H4 (cell line): ENCODE results near the gene TCF3. TPM values are rescaled to one million over a fixed set of nuclear protein-coding genes. Genes with fewer than 3 reads are reported as not detected.

Experiments
- DNase-seq: peaks from one replicate; pipeline ENCODE4 v3.0.0-alpha.2; 2015; ENCODE audit warnings: low spot score
- total RNA-seq: library from RNA; depleted of rRNA; stranded (reverse); fragments of >200 nt; shearing (Covaris generic); gene quantifications from 2 replicates; pipeline ENCODE4 v1.2.3, GENCODE V29; 2014

Gene TCF3
- total RNA-seq, 1 experiment from 2014 or later, result 37.4 TPM

- DNase-seq, result no peak
Observed at GRCh38 chr19:1630012-1630411, 22.4 kb downstream of the TCF3 start.

DNA sequence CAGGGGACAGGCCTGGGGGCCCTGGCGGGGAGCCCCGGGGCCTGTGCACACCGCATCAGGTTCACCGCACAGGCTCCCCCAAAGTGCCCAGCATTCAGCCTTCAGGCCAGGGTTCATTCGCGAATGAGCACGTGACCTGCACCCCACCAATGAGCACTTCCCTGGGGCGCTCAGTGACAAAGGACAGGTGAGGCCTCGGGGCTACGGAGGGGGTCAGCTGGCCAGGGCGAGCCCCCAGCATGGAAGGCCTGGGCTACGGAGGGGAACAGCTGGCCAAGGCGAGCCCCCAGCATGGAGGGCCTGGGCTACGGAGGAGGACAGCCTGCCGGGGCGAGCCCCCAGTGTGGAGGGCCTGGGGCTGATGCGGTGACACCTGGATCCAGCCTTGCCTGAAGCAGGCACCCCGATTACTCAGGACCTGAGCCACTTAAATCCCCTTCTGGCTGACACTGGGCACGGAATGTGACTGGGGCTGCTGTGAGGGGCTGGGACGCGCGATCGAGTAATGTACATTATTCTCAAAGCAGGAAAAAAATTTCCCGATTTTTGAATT lies 23.1 kb downstream of the TCF3 start:
- no peak for DNase-seq

GRCh38 chr19:1627194-1627593 lies 25.2 kb downstream of the TCF3 start:
- no peak for DNase-seq

DNA sequence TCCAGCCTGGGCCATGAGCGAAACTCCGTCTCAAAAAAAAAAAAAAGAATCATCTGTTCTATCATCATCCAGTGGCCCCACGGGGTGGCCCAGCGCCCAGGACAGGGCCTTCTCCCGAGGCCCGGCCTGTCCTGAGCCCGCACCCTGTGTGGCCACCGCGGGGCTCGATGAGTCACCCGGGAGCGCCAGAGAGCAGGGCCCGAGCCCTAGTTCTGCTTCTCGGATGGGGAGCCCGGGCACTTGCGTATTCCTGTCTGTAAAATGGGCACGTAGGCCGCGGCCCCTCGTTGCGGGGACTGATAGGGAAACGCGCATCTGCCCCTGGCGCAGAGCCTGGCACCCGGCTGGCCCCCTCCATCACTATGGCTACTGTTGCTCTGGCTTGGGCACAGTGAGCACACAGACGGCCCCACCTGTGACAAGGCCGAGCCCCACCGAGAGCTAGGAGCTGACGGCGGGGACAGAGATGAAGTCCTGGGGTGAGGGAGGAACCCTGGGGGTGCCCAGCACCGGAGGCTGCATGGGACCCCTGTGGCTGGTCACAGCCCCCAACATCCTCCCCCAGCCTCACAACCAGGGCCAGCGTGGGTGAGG lies 25.9 kb downstream of the TCF3 start:
- DNase-seq, result no peak

DNA sequence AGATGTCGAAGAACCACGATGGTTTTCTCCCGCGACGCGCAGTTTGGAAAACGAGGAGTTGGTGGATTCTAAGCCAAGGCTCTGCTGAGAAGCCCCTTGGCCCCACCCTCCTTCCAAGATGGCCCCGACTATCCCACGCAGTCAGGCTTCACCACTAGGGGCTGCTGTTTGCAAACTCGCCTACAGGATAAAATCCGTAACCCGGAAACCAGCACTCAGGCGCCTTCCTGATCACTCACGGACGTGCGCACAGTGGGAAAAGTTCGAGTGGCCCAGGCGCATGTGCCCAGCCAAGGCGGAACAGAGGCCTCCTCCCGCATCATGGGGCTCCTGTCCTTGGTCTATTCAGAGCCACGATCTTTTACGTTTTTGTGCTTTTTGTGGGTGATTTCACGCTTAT lies 28.0 kb downstream of the TCF3 start:
- DNase-seq, result peak; percentile 12

DNA sequence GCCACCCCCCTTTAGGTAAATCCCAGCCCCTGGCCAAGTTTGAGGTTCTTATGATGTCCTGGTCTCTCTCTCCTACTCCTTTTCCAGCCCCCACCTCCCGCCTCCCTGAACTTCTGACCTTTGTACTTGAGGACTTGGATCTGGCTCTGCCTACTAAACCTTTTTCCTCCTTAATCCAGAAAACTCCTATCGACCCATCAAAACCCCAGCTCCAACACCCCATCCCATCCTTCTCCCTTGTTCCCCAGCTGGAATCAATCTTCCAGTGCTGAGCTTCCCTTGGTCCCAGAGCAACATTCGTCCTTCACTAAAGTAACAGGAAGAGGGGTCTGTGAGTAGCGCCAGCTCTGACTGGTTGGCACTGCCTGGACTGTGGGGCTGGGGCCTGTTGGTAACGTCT lies 29.9 kb downstream of the TCF3 start:
- no peak for DNase-seq

DNA sequence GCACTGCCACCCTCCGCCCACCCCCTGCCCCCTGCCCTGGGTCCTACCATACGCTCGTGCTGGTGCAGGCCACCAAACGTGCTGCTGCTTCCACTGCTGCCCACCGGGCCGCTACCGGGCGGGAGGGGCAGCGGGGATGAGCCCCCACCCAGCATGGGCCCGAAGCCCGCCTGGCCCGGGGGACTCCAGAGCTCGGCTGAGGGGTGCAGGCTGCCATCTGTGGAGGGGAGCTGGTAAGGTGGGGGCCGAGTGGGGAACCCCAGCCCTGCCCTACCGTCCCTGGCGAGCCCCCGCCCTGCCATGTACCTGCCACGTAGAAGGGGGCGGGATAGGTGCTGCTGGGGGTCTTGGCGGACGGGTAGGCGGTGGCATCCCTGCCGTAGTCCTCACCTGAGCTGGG lies 30.4 kb downstream of the TCF3 start:
- DNase-seq, result no peak

GRCh38 chr19:1621574-1621973 lies 30.8 kb downstream of the TCF3 start:
- no peak for DNase-seq

DNA sequence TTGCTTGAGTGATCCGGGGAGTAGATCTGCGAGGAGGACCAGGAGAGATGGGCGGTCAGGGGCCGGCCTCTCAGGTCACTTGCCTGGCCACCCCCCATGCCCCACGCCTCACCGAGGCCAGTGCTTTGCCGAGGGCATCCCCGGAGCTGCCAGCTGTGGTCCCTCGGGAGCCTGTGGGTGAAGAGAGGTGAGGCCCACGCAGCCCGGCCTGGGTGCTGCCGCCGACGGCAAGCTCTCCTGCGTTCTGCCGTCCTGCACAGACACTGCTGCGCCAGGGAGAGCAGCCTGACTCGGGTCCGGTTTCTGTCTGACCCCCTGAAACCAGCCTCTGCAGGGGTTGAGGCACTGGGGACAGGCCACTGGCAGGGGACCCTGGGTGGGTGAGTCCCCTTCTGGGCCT lies 31.4 kb downstream of the TCF3 start:
- DNase-seq, result no peak

DNA sequence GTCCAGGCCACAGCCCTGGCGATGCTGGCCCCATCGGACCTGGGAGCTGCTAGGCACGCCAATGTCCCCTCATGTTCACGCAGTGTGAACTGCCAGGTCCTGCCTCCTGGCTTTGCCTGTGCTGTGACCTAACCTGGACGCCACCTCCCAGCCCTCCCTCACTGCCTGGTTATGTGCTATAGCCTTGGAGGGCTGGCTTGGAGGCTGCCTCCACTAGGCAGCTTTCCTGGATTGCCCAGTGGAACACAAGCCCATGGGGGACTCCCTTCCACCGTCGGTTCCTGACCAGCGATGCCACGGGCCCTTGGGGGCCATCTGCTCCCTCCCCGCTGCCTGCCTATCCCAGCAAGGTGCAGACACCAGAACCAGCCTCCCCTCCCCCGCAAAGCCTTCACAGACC lies 31.9 kb downstream of the TCF3 start:
- no peak for DNase-seq

DNA sequence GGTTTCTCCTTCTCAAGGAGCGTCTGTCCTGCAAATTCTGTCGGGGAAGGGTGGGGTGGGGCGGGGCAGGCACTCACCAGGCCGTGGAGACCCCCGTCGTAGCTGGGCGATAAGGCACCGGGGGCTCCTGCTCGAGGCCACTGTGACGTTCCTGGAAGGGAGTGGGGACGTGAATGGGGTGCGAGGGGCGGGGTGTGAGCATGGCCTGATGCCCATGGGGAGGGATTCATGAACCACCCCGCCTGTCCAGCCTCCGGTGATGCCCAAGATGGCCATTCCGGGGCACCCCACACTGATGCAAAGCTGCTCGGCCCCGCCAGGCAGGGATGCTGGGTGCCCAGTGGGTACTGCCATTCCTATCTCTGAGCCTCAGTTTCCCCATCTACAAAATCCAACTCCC lies 32.7 kb downstream of the TCF3 start:
- no peak for DNase-seq

- no peak for DNase-seq
Observed at GRCh38 chr19:1619094-1619439, 33.3 kb downstream of the TCF3 start.

- DNase-seq, result no peak
Observed at GRCh38 chr19:1618157-1619093, 34.0 kb downstream of the TCF3 start.

GRCh38 chr19:1616875-1617274 lies 35.5 kb downstream of the TCF3 start:
- no peak for DNase-seq

DNA sequence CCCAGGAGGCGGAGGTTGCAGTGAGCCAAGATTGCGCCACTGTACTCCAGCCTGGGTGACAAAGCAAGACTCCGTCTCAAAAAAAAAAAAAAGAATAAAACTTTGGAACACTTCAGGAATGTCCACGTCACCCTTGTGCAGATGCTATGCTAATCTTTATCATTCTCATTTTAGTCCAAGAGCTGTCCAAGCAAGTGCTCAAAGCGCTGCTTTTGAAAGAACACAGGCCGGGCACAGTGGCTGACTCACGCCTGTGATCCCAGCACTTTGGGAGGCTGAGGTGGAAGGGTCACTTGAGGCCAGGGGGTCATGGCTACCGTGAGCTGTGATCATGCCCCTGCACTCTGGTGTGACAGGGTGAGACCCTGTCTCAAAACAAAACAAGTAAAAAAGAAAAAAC lies 36.0 kb downstream of the TCF3 start:
- no peak for DNase-seq

DNA sequence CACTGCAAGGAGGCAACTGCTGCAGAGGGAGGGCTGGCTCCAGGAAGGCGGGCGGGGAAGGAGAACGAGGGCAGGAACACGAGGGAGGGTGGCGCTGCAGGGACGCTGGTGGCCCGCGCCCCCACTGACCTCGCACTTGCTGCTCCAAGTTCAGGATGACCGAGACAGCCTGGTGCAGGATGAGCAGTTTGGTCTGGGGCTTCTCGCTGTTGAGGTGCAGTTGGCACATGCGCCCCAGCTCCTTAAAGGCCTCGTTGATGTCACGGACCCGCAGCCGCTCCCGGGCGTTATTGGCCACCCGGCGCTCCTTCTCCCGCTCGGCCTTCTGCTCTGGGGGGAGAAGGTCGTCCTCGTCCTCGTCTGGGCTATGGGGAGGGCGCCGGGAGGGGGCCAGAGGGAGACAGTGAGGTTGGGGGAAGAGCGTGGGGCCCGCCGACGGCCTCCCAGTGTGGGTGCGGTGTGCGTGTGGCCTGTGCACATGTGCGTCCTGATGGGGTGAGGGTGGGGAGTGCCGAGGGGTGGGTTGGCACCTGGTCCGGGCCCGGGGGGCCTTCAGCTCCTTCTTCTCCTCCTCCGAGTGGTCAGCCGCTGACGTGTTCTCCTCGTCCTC lies 37.2 kb downstream of the TCF3 start:
- no peak for DNase-seq

- no peak for DNase-seq
Observed at GRCh38 chr19:1613808-1614570, 38.4 kb downstream of the TCF3 start.

GRCh38 chr19:1613146-1613545 lies 39.3 kb downstream of the TCF3 start:
- no peak for DNase-seq

DNA sequence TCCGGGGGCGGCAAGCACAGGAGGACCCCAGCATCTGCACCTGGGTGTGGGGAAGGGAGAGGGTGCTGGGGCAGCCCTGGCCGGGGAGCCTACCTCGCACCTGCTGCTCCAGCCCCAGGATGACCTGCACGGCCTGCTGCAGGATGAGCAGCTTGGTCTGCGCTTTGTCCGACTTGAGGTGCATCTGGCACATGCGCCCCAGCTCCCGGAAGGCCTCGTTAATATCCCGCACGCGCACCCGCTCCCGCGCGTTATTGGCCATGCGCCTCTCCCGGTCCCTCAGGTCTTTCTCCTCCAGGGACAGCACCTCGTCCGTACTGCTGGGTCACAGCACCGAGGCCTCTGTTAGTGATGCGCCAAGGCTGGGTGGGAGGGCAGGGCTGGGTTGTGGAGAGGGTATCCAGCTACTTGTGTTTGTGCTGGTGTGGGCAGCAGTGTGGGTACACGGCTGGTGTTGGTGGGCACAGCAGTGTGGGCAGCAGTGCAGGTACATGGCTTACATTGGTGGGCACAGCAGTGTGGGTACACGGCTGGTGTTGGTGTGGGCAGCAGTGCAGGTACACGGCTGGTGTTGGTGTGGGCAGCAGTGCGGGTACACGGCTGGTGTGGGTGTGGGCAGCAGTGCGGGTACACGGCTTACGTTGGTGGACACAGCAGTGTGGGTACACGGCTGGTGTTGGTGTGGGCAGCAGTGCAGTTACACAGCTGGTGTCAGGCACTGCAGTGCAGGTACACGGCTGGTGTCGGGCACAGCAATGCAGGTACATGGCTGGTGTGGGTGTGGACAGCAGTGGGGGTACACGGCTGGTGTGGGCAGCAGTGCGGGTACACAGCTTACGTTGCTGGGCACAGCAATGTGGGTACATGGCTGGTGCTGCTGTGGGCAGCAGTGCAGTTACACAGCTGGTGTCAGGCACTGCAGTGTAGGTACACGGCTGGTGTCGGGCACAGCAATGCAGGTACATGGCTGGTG lies 40.0 kb downstream of the TCF3 start:
- no peak for DNase-seq

DNA sequence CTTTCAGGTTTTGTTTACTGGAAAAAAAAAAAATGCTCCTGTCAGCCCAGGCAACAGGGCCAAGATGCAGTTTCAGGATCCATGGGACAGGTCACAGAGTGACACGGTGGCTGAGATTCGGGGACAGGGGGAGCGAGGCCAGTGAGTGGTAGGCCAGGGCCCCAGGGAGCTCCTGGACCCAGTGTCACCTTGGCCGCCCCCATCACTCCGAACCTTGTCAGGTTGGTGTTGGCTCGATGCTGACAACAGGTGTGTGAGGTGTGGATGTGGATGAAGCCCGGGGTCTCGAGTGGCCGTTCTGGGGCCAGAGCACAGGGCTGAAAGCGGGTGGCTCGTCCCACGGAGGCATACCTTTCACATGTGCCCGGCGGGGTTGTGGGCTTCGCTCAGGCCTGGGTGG lies 41.1 kb downstream of the TCF3 start:
- no peak for DNase-seq

GRCh38 chr19:1610579-1610978 lies 41.8 kb downstream of the TCF3 start:
- no peak for DNase-seq
